HepG2 (cell line): Measurements from ENCODE around the gene PSD.

Experiments
- CBX5 ChIP-seq: sonication (generic); formaldehyde crosslinking; IDR thresholded peaks from 2 replicates; pipeline ENCODE4 v1.4.0; 2020; ENCODE audit warnings: missing genetic modification reagents, borderline replicate concordance
- CTCF ChIP-seq: sonication (generic); formaldehyde crosslinking; IDR thresholded peaks from 2 replicates; pipeline ENCODE4 v1.5.0; 2020; ENCODE audit warnings: mild to moderate bottlenecking, missing genetic modification reagents, moderate library complexity
- FOXP1 ChIP-seq, 2 experiments: fragments of 450-650 bp in 1 of 2; IDR thresholded peaks; 2 replicates each; pipeline ENCODE4 v1.6.1; 2017 to 2018; ENCODE audit warnings: antibody characterized with exemption in 1 of 2
- NBN ChIP-seq: fragments of 450-650 bp; conservative IDR thresholded peaks from 2 replicates; pipeline ENCODE4 v1.6.1; 2017
- NCOA1 ChIP-seq: sonication (generic); formaldehyde crosslinking; IDR thresholded peaks from 2 replicates; pipeline ENCODE4 v1.9.0; 2021; ENCODE audit warnings: missing genetic modification reagents
- TOE1 ChIP-seq: sonication (generic); formaldehyde crosslinking; IDR thresholded peaks from 2 replicates; pipeline ENCODE4 v1.4.0; 2020; ENCODE audit warnings: mild to moderate bottlenecking, missing genetic modification reagents
- ZBTB14 ChIP-seq: sonication (generic); formaldehyde crosslinking; IDR thresholded peaks from 2 replicates; pipeline ENCODE4 v1.4.0; 2020; ENCODE audit warnings: missing genetic modification reagents
- ZNF530 ChIP-seq: sonication (generic); formaldehyde crosslinking; IDR thresholded peaks from 2 replicates; pipeline ENCODE4 v1.5.0; 2020; ENCODE audit warnings: low read depth, mild to moderate bottlenecking, missing genetic modification reagents
- ZNF558 ChIP-seq: sonication (generic); formaldehyde crosslinking; IDR thresholded peaks from 2 replicates; pipeline ENCODE4 v1.9.0; 2022; ENCODE audit warnings: mild to moderate bottlenecking, missing genetic modification reagents, borderline replicate concordance
- ZNF776 ChIP-seq: sonication (generic); formaldehyde crosslinking; IDR thresholded peaks from 2 replicates; pipeline ENCODE4 v1.4.0; 2020; ENCODE audit warnings: mild to moderate bottlenecking, missing genetic modification reagents
- ZZZ3 ChIP-seq: sonication (generic); formaldehyde crosslinking; IDR thresholded peaks from 2 replicates; pipeline ENCODE4 v1.4.0; 2020; ENCODE audit warnings: missing genetic modification reagents, mild to moderate bottlenecking, borderline replicate concordance

GRCh38 chr10:102426803-102427287 lies 8.3 kb upstream of the PSD start:
- TF ChIP-seq ZNF530 (CRISPR knock-in tag), result no peak
- no peak for TF ChIP-seq TOE1 (CRISPR knock-in tag)
- no peak for TF ChIP-seq ZNF776
- TF ChIP-seq NBN, result no peak
- no peak for TF ChIP-seq NCOA1 (CRISPR knock-in tag)
- no peak for TF ChIP-seq CTCF
- TF ChIP-seq ZNF558 (CRISPR knock-in tag), result no peak
- TF ChIP-seq CBX5 (CRISPR knock-in tag), result no peak
- TF ChIP-seq ZZZ3, result no peak
- no peak for TF ChIP-seq ZBTB14 (CRISPR knock-in tag)
- no peak for TF ChIP-seq FOXP1 (IDR thresholded peaks at IDR 0.05)
- no peak for TF ChIP-seq FOXP1 (CRISPR knock-in tag; IDR thresholded peaks at IDR 0.05)
